ENCODE measurements around the gene SLC38A5.

DNA sequence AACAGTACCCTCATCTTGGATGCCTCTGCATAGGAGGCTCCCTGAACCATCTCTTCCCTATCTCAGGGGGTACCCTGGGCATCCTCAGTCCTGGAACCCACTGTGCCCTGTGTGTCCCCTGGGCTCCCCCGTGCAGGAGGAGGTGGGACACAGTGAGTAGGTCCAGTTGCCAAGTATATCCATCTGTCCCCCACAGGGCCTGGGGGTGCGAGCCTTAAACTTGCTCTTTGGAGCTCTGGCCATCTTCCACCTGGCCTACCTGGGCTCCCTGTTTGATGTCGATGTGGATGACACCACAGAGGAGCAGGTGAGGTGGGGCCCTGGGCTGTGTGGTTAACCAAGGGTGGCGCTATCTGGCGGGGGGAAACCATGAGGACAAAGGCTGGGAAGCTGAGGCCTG lies 46.9 kb upstream of the SLC38A5 start:
- TF ChIP-seq, protein P1, sequence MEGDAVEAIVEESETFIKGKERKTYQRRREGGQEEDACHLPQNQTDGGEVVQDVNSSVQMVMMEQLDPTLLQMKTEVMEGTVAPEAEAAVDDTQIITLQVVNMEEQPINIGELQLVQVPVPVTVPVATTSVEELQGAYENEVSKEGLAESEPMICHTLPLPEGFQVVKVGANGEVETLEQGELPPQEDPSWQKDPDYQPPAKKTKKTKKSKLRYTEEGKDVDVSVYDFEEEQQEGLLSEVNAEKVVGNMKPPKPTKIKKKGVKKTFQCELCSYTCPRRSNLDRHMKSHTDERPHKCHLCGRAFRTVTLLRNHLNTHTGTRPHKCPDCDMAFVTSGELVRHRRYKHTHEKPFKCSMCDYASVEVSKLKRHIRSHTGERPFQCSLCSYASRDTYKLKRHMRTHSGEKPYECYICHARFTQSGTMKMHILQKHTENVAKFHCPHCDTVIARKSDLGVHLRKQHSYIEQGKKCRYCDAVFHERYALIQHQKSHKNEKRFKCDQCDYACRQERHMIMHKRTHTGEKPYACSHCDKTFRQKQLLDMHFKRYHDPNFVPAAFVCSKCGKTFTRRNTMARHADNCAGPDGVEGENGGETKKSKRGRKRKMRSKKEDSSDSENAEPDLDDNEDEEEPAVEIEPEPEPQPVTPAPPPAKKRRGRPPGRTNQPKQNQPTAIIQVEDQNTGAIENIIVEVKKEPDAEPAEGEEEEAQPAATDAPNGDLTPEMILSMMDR (IDR thresholded peaks at IDR 0.05; ENCODE audit: low read length) = no peak
- TF ChIP-seq EZH2 (IDR thresholded peaks at IDR 0.05; ENCODE audit: borderline replicate concordance, low read length) = no peak
